GM21381 (cell line): ENCODE measurements around the gene MTURN.

Source experiments
- ATAC-seq: cut with Tn5 transposase; IDR thresholded peaks from one replicate; pipeline ENCODE4 v1.9.1; 2021; ENCODE audit warnings: mild to moderate bottlenecking, moderate library complexity; ENCODE audit not compliant: unreplicated experiment

Gene MTURN

GRCh38 chr7:30159698-30160143 is 24.9 kb downstream of the MTURN start:
- ATAC-seq: no peak

GRCh38 chr7:30160329-30160728 is 25.5 kb downstream of the MTURN start:
- no peak for ATAC-seq

GRCh38 chr7:30162133-30162532 is 27.3 kb downstream of the MTURN start:
- no peak for ATAC-seq

GRCh38 chr7:30162622-30163124 is 27.9 kb downstream of the MTURN start:
- ATAC-seq: no peak

- ATAC-seq: peak; percentile 51
Measured at GRCh38 chr7:30163231-30163894, 28.6 kb downstream of the MTURN start.

- ATAC-seq: no peak
Measured at GRCh38 chr7:30164567-30164966, 29.8 kb downstream of the MTURN start.

GRCh38 chr7:30165590-30165989 is 30.8 kb downstream of the MTURN start:
- no peak for ATAC-seq

GRCh38 chr7:30166155-30166840 is 31.5 kb downstream of the MTURN start:
- no peak for ATAC-seq

- ATAC-seq: no peak
Measured at GRCh38 chr7:30166841-30167235, 32.1 kb downstream of the MTURN start.

GRCh38 chr7:30167901-30168300 is 33.1 kb downstream of the MTURN start:
- ATAC-seq: no peak

- no peak for ATAC-seq
Measured at GRCh38 chr7:30168835-30169573, 34.2 kb downstream of the MTURN start.

GRCh38 chr7:30169579-30169978 is 34.8 kb downstream of the MTURN start:
- no peak for ATAC-seq

GRCh38 chr7:30170476-30171205 is 35.9 kb downstream of the MTURN start:
- no peak for ATAC-seq

- no peak for ATAC-seq
Measured at GRCh38 chr7:30171766-30172447, 37.1 kb downstream of the MTURN start.

GRCh38 chr7:30172451-30172850 is 37.7 kb downstream of the MTURN start:
- no peak for ATAC-seq

GRCh38 chr7:30173058-30173897 is 38.5 kb downstream of the MTURN start:
- no peak for ATAC-seq

- ATAC-seq: no peak
Measured at GRCh38 chr7:30175180-30175579, 40.4 kb downstream of the MTURN start.

GRCh38 chr7:30175636-30176147 is 40.9 kb downstream of the MTURN start:
- no peak for ATAC-seq

GRCh38 chr7:30176463-30177109 is 41.8 kb downstream of the MTURN start:
- no peak for ATAC-seq
